Lung microvascular endothelial cell (primary cell): ENCODE data around the gene FCER1G. TPM values are rescaled to one million over a fixed set of nuclear protein-coding genes. Genes with fewer than 3 reads are reported as not detected.
"Not testable (repeated sequence)": the region's sequence is repeated elsewhere in the genome, so short reads cannot be mapped to it uniquely, and the experiment has no call there.

ENCODE experiments used
- DNase-seq, 2 donors: peaks; one replicate each; pipeline versions ENCODE4 v3.0.0 to v3.0.0-alpha.2; 2010; ENCODE audit warnings: low read depth in 2 of 2
- total RNA-seq: library from RNA; depleted of rRNA; stranded (reverse); fragments of >200 nt; gene quantifications from 2 replicates; pipeline ENCODE4 v1.2.1, GENCODE V29; 2014

Gene FCER1G
- total RNA-seq, 1 donor from 2014 or later = not detected

DNA sequence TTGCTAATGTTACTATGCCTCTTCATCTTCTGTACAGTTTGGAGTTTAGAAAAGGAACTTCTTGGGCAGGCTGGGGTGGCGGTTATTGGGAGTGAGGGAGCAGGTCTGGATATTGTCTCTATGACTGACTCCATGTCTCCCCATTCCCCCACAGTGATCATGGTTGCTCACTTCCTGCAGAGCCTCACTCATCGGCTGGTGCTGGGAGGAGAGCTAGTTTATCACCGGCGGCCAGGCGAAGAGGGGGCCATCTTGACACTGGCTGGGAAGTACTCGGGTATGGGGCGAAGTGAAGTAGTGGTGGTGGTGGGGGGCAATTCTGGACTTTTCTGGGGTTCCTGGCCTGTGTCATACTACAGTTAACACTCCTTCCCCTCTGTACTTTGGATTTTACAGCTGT lies 12.9 kb downstream of the FCER1G start:
- peak in 1 of 2 donors; percentile 59 for DNase-seq

DNA sequence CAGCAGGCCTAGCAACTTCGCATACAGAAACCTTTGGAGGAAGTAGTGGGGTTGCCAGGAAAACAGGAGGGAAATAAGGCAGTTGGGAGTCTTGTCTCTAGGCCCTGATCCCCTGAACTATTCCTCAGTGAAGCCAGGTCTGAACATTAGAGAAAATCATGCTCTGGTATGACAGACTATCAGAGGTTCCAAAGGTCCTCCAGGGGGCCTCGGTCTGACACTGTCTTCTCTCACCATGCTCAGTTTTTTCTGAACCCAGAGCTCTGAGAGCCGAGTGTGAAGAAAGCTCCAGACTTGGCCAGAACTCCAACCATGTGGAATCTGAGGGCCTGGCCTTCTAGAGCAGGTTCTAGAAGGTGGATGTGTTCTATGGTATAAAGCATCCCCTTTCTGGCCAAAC lies 14.8 kb downstream of the FCER1G start:
- peak; percentile 27 for DNase-seq

DNA sequence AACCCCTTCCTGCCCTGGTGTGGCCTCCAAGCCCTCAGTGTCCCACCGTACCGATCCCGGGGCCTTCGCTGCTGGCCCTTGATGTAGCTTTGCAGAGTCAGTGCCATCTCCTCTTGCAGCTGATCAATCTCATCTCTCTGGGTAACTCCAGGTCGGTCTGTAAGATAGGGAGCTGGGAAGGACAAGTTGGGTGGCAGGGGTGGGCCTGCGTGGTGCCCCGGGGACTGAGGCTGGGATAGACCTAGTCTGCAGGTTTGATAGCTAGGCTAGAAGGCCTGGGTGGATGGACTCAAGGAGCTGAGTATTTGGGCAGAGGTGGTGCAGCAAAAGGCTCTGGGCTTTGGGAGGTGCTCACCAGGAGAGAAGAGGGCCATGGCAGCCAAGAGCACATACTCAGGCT lies 15.7 kb downstream of the FCER1G start:
- DNase-seq = no peak

DNA sequence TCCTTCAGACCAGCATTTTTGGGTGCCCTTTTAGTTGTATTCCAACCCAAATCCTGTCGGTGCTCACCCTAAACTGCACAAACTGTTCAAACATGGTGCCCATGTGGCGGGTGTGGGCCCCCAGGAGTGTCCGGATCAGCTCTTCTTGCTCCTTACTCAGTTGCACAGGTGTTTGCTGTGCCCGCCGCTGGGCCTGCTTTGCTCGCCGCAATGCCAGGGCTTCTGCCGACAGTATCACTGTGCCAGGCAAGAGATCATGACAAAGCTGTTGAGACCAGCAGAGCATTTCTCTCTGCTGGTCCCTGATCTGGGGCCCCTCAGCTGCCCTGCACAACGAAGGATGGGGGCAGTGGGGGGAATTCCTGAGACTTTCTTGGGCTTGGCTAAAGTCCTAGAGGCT lies 18.0 kb downstream of the FCER1G start:
- no peak for DNase-seq

DNA sequence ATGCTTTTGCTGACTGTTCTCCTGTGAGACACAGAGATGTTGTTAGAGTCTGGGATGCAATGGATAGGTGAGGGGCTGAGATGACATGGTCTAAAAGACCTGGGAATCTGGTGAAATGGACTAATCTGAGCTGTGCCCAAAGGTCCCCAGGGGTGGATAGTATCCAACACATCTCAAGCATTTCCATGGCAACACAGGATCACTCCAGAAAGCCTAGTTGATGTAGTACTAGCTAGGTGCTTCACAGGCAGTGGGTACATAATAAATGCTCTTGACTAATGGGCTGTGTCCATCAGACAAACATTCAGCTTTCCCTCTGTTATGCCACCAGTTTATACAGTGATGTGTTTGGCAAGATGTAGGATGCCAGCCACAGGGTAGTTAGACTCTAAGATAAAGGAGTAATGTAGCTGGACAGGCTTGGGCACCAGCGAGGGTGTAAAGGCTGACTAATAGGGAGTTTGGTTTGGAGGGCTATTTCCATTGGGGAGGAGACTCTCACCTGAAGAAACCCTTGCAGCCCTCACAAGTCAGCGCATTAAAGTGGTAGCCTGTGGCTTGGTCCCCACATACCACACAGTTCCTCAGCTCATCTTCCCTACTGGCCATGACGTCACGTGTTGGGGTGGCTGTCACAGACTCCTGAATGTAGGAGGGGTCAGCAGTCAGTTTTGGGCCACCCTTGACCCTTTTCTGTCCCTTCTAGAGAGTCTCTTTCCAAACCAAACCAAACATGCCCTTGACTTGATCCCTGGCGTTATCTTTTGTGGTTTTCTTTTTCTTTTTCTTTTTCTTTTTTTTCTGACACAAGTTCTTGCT lies 21.1 kb downstream of the FCER1G start:
- DNase-seq = no peak

DNA sequence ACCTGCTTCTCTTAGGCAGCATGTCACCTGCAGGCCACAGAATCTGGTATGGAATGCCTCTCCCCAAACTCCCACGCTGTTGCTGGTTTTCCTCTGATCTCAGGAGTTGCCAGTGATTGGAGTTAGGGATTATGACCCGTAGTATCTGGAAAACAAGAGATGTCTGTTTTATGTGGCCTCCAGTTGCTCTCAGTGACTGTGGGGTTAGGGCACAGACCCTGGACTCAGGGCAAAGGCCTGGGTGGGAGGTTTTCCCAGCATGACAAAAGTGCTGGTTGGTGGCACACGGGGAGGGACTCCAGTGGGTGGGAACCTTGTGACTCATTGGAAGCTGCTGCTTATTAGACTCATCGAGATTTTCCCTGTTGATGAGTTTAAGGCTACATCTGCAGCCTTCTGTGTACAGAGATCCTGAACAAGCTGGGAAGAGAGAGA lies 23.0 kb downstream of the FCER1G start, which contains the start of gene NR1I3:
TSS of gene NR1I3 (minus strand) at position 165 of the 435 bp plus-strand sequence. CDS start 1,638 bp downstream, outside the sequence.
- no peak for DNase-seq

DNA sequence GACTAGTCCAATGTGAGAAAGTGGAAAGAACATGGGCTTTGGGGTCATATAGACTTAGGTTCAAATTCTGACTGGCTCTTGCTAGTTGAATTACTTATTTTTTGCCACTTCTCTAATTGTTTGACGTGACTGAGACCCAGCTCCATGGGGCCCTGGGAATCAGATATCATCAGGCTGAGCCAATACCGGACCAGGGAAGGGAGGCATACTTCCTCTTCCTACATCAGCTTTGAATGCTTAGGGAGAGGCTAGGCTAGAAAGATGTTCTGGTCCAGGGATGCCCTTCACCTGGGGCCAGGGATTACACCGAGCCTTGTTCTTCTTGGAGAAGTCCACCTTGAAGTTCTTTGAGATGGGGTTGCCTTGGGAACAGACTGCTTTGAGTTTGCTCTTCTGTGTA lies 26.6 kb downstream of the FCER1G start:
- no peak for DNase-seq

DNA sequence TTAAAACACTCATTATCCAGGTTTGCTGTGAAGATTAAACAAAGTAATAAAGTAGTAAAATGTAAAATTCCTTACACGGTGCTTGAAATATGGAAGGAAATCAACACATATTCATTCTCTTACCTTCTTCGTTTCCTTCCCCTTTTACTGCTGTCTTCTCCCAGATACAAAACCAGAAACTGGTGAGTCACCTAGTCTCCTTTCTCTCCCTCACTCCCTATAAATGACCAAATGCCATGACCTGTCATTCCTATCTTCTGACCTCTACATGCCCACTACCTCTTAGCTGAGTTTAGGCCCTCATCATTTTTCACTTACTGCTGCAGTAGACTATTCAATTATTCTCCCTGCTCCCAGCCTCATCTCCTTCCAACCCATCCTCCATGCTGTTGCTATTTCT lies 27.2 kb downstream of the FCER1G start:
- no peak for DNase-seq

DNA sequence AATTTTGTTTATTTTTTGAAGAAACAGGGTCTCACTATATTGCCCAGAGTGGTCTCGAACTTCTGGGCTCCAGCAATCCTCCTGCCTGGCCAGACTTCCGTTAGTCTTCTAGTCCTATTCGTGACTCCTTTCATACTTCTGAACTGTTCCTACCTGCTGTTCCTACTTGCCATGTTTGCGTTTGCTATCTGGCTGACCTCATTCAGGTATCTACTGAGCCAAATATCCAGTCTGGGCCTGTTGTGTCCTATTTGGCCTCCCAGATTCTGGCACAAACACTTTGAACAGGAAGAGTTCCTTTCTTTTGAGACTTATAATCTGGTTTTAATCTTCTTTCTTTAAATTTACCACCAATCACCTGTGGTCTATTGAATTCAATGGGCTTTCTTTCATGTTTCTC lies 29.8 kb downstream of the FCER1G start:
- no peak for DNase-seq

DNA sequence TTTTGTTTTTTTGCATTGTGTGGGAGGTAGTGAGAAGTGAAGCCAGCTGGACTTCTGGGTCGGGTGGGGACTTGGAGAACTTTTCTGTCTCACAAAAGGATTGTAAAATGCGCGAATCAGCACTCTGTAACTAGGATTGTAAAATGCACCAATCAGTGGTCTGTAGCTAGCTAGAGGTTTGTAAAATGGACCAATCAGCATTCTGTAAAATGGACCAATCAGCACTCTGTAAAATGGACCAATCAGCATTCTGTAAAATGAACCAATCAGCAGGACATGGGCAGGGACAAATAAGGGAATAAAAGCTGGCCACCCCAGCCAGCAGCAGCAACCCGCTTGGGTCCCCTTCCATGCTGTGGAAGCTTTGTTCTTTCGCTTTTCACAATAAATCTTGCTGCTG lies 35.0 kb downstream of the FCER1G start:
- not testable (repeated sequence) for DNase-seq

DNA sequence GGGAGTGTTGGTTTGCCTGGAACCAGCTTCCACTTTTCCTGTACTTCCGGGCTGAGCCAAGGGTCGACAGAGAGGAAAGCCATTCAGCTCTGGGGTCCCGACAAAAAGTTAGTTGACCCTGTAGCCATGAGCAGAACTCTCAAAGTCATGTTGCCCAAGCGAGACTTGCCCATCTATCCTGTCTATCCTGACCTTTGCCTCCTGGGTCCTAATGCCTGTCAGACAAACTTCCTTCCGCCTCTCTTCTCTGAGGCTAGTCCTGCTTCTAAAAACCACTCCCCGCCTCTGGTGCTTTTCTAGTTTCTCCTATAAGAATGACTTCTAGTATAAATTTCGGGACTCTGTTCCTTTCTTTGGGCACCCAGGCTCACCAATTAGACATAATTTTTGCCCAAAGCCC lies 35.7 kb downstream of the FCER1G start:
- no peak for DNase-seq

DNA sequence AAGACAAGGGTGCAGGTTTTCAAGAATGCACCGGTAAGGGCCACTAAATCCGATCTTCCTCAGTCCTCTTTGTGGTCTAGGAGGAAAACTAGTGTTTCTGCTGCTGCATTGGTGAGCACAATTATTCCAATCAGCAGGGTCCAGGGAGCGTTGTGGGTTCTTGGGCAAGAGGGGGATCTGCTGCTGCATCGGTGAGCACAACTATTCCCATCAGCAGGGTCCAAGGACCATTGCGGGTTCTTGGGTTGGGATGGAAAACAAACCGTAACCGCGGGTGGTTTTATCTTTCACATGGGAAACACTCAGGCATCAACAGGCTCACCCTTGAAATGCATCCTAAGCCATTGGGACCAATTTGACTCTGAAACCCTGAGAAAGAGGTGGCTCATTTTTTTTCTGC lies 36.5 kb downstream of the FCER1G start:
- DNase-seq = no peak

DNA sequence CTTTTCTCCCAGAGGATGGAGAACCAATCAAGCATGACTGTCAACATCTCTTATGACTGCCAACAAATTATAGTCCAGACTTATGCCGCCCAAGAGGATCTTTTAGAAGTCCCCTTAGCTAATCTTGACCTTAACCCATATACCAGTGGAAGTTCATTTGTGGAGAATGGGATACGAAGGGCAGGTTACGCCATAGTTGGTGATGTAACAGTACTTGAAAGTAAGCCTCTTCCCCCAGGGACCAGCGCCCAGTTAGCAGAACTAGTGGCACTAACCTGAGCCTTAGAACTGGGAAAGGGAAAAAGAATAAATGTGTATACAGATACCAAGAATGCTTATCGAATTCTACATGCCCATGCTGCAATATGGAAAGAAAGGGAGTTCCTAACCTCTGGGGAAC lies 40.2 kb downstream of the FCER1G start:
- DNase-seq = not testable (repeated sequence)

DNA sequence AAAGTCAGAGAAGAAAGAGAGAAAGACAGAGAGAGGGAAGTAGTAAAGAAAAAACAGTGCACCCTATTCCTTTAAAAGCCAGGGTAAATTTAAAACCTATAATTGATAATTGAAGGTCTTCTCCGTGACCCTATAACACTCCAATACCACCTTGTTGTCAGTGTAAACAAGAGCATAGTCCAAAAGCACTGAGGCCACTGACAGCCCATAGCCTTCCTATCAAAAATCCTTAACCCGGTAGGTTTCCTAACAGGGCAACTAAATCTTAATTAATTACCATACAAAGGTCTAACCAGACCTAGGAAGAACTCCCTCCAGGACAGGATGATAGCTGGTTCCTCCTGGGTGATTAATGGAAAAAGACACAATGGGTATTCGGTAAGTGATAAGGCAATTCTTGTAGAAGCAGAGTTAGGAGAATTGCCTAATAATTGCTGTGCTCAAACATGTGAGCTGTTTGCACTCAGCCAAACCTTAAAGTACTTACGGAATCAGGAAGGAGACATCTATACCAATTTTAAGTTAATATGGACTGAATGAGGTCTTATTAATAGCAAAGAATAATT lies 40.9 kb downstream of the FCER1G start:
- not testable (repeated sequence) for DNase-seq

DNA sequence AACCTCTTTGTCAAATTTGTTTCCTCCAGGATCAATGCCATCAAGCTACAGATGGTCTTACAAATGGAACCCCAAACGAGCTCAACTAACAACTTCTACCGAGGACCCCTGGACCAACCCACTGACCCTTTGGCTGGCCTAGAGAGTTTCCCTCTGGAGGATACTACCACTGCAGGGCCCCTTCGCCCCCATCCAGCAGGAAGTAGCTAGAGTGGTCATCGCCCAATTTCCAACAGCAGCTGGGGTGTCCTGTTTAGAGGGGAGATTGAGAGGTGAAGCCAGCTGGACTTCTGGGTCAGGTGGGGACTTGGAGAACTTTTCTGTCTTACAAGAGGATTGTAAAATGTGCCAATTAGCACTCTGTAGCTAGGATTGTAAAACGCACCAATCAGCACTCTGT lies 42.0 kb downstream of the FCER1G start:
- DNase-seq = not testable (repeated sequence)

DNA sequence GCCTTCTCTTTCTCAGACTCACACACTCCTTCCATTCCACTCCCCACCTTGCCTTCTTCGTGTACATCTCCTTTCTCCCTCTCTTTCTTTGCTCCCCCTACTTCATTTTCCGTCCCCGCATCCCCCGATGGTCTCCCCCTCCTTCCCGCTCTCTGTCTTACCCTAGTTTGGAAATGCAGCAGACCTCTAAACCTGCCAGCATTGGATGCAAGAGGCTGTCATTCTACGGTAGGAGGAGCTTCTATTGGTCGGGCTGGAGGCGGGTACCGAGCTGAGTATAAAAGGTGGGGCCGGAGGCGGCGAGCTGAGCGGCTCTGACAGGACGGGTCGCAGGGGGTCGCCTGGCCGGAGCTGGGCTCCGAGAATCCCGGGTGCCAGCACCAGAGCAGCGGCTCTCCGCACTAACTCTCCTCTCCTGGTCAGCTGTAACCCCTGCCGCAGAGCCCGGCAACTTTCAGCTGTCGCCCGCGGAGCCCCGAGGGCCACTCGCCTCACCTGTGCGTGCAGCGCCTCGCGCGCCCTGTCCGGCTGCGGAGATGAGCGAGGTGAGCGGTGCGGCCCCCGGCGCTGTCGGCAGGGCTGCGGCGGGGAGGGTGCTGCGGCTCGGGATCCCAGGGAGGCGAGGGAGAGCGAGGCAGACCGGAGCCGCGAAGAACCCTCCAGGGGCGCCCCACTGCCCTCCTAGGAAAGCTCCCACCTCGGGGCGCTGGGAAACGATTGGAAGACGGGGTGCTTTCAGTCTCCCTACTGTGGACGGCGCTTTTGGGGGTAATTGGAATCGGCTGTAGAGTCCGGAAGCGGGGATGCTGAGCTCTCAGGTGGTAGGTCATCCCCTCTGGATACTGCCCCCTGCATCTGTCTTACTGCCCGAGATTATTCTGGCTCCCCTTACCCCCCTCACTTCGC lies 43.6 kb downstream of the FCER1G start, which contains the start of gene PCP4L1:
TSS of gene PCP4L1 (plus strand) at position 307 of the 906 bp plus-strand sequence. CDS start at position 537, 230 bp downstream.
- peak; percentile 45 for DNase-seq

DNA sequence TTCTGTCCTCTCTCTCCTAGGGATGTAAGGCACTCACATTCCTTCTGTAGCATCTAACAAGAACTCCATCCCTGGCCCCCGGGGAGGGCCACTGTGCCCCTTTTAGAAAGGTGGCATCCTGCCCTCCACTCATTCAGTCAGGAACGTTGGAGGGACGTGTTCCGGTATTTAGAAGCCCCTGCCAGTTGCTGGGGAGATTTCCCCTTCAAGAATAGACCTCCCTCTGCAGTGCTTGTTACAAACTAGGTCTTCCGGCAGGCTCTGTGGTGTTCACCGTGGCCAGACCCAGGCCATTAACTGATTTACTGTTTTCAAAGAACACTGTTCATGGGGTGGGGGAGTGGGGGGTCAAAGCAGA lies 44.2 kb downstream of the FCER1G start:
- no peak for DNase-seq

DNA sequence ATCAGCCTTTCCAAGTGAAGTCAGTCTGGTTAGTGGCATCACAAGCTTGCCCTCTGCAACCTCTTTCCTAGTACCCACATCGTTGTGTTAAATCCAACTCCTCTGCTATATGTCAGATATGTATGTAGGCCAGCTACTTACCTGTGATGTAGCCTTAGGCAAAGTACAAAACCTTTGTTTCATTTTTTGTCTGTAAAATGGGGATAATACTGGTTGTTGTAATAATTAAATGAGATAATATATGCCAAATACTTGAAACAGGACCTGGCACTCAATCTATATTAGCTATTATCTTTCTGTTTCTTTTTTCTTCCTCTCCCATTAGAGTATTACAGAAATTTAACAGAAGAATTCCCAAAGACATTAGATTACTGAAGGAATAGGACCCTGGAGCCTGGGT lies 44.7 kb downstream of the FCER1G start:
- no peak for DNase-seq

DNA sequence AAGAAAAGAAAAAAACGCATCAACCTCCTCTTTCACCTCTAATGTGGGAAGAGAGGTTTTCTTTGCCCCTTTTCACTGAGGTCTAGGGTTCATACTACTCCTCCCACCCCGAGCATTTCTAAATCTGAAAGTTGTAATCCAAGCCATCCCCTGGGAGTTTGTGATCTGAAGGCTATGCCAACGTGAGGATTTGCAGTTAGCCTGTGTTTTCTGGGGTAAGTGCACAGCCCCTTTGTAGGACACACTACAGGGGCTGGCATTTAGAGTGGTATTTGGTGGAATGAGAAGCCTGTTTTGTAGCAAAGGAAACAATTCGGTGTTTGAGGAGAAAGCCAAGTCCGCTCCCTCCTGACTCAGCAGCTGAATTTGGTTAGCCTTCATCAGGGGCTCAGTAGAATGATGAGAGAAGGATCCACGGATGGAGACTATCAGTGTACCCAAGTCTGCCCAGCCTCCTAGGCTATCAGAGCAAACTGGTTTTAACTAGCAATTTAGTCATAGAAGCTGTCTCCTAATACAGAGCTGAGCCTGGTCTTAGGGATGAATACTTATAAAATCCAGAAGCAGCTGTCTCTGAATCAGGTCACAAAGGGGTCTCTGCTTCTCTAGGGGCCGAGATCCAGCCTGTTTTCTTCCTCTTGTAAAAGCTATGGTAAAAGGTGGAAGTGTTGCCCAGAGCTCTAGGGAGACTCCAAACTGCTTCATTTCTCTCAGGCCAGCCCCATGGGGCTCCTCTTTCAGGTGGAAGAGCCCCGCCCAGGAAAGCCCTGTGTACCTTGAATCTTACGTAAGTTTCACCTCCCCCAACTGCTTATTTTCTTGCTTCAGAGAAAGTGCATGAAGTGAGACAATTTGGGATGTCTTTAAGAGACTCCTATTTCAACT lies 45.5 kb downstream of the FCER1G start:
- no peak for DNase-seq

DNA sequence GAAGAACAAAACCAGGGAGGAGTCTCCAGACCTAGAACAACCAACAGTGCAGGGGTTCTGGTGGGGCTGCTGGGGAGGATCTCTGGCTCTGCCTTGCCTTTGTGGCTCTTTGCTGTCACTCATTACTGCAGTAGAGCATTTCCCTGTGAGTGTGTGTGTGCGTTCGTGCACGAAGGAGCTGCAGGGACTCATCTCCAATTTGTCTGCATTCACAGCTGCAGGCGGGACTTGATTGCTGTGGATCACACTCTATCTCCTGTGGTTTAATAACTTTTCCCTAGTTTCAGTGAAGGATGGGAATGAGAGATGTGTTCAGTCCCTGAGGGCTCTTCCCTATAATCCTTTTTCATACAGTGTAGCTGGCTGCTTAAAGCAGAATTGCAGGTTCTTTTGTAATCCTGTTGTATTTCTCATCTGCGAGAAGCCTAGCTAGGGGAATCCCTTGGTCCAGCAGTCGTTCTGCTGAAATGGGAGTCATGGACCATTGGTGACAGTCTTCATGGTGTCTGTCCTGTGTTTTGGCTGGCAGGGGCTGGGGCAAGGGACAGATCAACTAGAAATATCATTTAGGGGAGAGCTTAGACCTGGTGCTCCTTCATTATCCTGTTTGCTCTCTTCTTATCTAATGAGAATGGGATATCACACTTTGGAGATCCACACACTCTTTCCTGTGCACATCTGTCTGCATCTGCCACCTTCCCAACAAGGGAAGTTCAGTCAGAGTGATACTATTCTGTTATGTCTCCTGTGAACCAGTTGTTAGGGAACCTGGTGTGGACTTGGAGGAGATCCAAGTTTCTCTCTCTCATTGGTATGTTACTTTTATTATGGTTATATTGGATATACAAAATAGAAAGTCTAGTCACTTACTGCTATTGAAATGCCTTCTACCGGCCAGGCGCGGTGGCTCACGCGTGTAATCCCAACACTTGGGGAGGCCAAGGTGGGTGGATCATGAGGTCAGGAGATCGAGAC lies 46.5 kb downstream of the FCER1G start:
- DNase-seq = peak; percentile 4 to 72
